Stimulated activated CD4-positive, alpha-beta T cell treated with anti-CD3 and anti-CD28 coated beads, TNF-alpha, amount 100 ng/mL, for 4 hours (primary cell): ENCODE measurements around the gene UBE2L3.
"Not testable (repeated sequence)": the region's sequence is repeated elsewhere in the genome, so short reads cannot be mapped to it uniquely, and the experiment has no call there.

Source experiments
- DNase-seq, 3 experiments: peaks; one replicate each; pipeline ENCODE4 v3.0.0-alpha.2; 2020; ENCODE audit warnings: low read depth in 3 of 3

Gene UBE2L3

DNA sequence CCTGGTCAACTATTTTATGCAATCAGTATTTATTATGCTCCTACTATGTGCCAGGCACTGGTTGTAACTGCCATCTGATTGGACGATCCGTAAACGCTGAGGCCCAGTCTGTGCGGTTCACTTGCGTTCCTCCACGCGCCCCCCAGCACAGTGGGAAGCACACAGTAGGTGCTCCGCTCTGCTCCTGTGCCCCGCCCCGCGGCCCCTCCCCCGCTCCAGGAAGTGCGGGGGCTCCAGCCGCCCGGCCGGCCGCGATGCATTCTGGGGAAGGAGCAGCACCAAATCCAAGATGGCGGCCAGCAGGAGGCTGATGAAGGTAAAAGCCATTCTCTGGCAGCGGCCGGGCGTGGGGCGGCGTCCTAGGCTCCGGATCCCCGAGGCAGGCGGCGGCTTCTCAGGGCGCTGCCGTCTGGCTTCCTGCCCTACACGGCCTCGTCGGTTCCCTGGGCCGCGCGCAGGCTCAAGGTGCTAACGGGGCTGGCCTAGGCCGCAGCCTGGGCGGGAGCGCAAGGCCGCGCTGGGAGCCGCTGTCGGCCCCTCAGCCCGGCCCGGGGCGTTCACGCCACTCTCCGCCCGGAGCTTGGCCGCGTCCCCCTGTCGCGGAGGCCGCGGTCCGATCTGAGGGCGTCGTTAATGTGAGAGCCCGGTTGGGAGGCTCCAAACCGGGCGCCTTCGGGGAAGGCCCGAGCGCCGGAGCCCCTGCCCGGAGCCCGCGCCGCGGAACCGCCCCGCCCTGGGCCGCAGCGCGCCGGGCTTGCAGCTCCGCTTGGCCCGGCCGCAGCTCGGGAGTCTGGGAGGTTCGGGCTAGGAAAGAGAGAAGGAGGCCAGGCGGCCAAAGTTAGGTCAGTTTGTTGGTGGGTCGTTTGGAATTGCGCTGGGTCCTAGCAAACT lies at the start of gene UBE2L3:
TSS of gene UBE2L3 (plus strand) at position 259 of the 891 bp plus-strand sequence. CDS start at position 290, 31 bp downstream.
- DNase-seq = peak; percentile 66 to 75 (median 68)

DNA sequence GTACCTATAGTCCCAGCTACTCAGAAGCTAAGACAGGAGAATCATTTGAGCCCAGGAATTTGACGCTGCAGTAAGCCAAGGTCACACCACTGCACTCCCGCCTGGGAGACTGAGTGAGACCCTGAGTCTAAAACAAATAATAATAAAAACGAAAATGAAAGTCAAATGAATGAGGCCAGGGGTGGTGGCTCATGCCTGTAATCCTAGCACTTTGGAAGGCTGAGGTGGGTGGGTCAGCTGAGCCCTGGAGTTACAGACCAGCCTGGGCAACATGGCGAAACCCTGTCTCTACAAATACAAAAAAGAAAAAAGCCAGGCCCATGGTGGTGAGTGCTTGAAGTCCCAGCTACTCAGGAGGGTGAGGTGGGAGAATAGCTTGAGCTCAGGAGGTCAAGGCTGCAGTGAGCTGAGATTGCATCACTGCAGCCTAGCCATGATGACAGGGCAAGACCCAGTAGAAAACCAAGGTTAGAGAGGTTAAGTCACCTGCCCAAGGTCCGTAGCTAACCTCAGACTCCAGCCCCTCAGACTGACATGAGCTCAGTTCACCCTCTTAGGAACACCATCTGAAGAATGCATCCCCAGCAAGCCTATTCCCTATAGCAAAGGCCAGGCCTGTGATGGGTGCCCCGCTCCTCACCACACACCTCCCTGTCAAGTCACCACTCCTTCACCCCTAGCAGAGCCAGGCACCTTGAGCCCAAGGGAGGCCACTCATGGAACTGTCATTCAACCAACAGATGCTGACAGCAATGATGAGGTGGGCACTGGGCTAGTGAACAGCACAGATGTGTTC lies 40.6 kb upstream of the UBE2L3 start:
- not testable (repeated sequence) for DNase-seq

DNA sequence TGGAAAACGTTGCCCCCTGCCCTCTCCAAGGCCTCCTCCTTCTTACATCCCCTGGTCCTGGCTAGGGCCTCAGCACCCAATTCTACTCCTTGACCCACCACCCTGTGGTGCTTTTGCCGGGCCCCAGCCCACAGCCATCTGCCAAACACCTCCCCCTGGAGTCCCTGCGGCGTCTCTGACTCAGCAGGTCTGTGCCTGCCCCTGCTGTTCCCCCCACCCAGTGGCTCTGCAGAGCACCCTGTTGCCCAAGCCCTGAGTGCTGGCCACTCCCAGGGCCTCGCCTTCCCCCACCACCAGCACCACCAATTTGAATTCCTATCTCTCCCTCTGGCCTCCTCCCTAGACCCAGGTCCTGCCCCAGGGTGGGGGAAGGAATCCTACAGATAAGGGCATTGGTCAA lies 36.0 kb upstream of the UBE2L3 start:
- DNase-seq = not testable (repeated sequence)

DNA sequence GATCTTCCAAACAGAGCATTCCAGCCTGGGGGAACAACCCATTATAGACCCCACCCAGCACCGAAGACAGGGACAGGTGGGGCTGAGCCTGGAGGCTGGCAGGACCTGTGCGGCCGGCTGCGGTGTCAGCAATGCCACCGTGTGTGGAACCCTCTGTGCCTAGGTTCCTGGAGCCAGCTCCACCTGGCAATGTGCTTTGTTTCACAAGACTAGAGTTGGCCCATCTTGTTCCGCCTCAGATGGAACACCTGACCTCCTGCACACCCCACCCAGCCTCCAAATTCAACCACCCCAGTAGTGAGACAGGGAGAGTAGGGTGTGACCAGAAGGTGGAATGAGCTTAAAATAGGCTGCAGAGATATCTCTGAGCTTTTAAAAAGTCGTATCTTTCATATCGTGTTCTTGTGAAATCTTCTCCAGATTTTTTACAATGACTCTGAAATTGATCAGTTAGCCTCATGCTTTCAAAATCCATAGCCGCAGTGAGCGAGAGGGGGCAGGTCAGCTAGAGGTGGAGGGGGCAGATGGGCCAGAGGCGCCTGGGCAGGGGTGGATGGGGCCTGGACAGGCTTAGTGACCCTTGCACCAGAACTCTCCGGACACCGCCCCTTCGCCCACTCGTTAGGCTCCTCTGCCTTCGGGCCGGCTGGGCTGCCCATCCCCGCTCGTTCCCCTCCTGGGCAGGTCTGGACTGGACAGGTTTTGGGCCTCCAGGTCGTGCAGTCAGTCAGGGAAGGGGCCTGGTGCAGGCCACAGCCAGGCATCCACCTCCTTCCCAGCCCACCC lies 34.5 kb upstream of the UBE2L3 start:
- DNase-seq = not testable (repeated sequence)

DNA sequence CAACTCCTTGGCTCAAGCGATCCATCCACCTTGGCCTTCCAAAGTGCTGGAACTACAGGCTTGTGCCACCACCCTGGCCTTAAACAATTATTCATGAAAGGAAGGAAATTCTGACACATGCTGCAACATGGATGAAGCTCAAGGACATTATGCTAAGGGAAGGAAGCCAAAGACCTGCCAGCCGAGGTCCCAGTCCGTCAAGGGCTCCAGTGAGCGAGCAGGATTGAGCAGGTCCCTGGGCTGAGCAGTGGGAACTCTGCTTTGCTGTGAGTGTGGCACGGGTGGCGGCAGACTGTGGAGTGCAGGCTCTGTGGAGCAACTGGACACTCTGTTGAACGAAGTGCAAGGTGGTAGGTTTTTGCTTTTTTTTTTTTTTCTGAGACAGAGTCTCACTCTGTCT lies 27.7 kb upstream of the UBE2L3 start:
- DNase-seq = not testable (repeated sequence)

DNA sequence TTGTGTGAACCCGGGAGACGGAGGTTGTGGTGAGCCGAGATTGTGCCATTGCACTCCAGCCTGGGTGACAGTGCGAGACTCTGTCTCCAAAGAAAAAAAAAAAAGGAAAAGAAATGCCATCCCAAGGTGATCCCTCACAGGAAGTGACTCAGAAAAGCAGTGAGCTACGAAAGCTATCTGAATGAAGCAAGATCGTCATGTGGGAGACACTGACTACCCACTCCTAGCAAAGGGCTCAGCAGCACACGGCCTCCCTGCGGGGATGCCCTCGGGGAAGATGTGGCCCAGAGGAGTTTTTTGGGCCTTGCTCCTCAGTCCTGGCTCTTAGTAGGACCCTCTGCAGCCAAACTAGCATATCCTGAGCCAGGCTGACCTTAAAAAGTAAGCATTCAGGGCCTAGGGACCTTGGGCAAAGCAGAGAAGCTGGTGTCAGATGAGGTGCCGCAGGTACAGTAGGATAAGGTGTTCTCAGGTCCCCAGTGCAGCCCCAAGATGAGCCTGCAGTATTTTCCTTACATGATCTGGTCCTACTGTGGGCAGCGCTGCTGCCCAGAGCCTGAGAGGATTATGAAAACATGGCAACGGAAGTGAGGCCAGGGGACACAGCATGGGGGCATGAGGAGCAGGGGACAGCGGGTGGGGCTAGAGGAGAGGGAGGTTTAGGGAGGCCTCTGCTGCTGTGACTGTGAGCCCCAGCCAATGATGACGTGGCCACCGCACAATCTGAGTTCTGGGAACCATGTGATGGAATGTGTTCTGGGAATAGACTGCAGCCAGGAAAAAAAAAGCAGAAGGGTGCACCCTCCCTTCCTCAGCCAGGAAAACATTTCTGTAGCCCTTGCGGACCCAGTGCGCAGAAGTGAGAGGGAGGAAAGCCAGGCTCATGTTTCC lies 22.8 kb upstream of the UBE2L3 start:
- DNase-seq = not testable (repeated sequence)

DNA sequence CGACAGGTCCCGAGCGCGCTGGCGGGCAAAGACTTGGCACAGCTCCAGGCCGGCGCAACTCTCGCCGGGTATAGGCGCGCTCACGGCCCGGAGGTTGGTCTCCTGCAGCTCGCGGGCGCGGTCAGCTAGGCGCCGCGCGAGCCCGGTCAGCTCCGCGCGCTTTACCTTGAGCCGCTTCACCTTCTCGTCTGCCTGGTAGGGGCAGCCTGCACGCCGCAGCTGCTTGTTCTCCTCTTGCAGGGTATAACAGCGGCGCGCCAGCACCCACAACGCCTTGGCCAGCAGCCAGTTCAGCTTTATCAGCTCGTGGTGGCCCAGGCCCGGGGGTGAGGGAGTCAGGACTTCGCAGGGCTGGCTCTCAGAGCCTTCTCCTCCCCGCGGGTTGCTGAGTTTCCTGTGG lies 18.0 kb upstream of the UBE2L3 start:
- DNase-seq = not testable (repeated sequence)

DNA sequence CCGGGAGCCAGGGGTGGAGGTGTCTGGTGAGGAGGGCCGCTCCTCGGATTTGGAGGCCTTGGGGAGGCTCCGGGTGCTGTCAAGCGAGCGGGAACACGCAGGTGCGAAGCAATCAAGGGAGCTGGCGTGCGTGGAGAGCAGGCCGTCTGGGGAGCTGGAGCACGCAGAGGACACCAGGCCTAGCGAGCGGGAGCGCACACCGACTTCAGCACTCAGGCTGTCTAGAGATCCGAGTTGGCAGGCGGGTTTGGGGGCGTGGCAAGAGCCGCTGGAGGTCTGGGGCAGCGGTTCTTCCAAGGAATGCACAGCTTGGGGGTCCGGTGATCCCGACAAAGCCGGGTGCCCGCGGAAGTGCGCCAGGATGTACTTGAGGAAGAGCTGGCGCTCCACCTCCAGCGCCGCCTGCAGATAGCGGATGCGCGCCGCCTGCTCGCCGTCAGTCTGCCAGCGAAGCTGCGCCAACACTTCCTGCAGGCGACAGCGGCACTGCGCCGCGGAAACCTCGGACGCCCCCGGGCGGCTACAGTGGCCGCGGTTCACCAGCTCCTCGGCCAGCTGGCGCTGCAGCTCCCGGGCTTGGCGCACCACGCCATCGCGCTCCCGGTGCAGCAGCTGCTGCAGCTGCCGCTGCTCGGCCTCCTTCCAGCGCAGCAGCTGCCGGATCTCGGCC lies 17.4 kb upstream of the UBE2L3 start:
- not testable (repeated sequence) for DNase-seq

DNA sequence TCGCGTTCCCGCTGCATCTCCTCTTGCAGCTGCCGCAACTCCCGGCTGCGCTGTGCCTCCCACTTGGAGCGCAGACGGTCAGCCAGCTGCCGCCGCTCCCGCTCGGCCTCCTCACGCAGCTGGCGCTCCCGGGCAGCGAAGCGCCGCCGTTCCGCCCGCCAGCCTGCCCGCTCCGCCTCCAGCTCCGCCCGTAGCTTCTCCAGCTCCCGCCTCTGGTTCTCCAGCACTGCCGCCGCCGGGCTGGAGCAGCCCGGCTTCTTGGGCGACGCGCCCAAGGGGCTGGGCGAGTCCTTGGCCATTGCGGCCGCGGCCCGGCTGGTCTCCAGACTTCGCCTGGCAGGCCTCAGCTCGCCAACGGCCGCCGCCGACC lies 16.9 kb upstream of the UBE2L3 start:
- DNase-seq = not testable (repeated sequence)

DNA sequence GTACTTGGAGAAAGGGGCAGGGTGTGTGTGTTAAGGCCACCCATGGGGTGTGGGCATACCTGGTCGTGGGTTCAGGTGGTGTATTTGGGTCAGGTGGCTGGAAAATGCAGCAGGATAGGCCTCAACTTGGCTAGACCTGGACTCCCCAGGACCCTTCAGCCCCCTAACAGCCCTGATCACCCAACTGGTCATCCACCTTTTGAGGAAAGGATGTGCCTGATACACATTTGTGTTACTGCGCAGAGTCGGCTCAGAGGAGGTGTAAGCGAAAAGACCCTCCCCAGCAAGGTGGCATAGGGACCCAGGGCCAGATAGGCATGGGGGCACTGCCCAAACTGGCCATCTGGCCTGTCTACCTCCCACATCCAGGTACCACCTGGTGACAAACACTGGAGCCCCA lies 16.2 kb upstream of the UBE2L3 start, which contains the start of gene RIMBP3C:
TSS of gene RIMBP3C (minus strand) at position 101 of the 400 bp plus-strand sequence. CDS start 485 bp downstream, outside the sequence.
- not testable (repeated sequence) for DNase-seq

DNA sequence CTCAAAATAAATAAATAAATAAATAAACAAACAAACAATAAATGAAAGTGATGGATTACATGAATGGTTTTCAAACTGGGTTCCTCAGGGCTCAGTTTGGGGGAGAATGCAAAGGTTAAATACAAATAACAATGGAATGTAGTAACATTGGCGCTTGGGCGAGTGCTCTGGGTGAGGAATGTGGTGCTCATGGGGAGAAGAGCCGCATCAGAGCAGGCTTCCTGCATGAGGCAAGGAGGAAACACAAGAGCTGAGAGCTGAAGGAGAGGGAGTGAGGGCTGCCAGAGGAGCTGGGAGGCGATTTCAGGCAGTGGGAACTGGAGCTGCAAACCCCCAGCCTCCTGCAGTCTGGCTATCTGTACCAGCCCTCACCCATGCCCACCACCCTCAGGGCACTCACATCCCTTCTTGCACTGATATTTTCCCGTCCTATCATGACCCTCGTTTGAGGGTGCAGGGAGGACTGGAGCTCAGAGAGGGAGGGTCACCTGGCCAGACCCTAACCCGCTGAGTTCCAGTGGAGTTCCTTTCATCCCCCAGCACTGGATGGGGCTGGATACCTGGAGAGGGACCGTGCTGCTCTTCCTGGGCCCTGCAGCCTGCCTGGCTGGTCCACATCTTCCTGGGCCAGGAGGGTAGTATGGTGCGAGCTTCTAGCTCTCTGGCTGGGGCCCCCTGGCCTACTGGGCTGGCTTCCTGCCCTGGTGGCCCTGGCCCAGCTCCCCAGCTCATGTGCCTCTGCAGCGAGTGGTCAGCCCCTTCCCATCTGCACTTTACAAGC lies 8.0 kb upstream of the UBE2L3 start:
- not testable (repeated sequence) for DNase-seq

DNA sequence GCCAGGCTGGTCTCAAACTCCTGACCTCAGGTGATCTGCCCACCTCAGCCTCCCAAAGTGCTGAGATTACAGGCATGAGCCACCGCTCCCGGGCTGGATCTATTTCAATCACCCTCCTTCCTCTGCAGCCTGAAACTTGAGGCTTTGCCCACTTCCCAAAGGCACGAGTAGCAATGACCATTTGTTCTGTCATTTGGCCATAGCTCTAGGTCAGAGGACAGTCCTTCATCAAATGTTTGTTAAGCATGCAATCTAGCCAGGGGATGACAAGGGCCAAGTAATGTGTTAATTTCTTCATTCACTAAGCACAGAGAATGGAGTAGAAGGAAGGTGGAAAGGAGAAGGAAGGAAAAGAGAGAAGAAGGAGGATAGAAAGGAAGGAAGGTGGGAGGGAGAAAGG lies 6.9 kb upstream of the UBE2L3 start:
- DNase-seq = not testable (repeated sequence)

DNA sequence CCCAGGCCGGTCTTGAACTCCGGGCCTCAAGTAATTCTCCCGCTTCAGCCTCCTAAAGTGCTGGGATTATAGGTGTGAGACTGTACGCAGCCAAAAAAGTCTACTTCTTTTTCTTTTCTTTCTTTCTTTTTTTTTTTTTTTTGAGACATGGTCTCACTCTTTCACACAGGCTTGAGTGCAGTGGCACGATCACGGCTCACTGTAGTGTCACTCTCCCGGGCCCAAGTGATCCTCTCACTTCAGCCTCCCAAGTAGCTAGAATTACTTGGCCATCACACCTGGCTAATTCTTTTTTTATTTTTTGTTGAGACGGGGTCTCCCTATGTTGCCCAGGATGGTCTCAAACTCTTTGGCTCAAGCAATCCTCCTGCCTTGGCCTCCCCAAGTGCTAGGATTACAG lies 3.6 kb upstream of the UBE2L3 start:
- DNase-seq = no peak

DNA sequence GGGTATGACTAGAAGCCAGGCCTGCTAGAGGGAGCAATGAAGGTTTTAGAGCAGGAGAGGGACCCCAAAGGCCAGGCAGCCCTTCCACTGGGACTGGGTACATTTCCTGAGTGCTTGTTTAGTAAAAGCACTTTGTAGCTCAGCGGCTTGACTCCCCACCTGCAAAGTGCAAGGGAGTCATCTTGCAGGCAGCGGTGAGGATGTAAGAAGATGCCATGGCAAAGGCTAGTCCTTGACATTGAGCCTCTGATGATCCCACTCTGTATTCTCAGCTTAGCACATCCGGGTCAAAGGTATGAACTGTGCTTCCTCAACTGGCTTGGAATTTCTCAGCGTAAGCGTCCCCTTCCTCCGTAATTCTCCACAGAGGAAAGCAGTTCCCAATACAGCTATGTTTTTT lies 3.1 kb upstream of the UBE2L3 start:
- no peak for DNase-seq

DNA sequence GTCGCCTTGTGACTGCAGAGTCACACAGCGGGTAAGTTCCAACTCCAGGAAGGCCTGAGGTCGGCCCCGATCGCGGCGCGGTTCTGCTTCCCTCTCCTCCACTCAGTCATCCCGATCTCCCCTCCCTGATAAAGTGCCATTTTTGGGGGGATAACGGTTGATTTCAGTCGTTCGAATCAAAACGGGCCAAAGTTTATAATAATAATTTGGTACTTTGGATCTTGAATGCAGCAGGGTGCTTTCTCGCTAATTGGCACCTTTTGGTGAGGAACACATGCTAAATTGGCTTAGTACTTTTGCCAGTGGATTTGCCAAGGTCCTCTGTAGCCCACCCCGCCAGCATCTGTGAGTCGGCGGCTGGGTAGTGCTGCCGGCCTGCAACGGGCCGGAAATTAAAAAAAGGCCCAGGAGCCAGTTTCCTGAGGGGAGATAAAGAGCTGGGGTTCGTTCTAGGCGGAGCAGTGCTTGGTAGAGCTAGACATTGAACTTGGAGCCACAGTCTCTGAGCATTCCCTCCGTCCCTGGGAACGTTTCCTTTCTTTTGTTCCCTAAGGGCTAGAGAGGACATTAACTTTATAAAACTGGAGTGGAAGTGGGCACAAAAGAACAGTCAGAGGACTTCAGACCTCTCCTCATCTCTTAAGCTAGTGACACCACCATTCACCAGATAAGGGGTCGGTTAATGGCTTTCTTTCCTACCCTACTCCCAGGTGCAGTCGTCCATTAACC lies 997 bp downstream of the UBE2L3 start:
- DNase-seq = no peak

DNA sequence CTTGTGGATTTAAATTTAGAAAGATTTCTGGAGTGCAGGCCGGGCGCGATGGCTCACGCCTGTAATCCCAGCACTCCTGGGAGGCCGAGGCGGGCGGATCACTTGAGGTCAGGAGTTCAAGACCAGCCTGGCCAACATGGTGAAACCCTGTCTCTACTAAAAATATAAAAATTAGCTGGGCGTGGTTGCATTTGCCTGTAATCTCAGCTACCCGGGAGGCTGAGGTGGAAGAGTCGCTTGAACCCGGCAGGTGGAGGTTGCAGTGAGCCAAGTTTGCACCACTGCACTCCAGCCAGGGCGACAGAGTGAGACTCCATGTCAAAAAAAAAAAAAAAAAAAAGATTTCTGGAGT lies 1.5 kb downstream of the UBE2L3 start:
- not testable (repeated sequence) for DNase-seq

DNA sequence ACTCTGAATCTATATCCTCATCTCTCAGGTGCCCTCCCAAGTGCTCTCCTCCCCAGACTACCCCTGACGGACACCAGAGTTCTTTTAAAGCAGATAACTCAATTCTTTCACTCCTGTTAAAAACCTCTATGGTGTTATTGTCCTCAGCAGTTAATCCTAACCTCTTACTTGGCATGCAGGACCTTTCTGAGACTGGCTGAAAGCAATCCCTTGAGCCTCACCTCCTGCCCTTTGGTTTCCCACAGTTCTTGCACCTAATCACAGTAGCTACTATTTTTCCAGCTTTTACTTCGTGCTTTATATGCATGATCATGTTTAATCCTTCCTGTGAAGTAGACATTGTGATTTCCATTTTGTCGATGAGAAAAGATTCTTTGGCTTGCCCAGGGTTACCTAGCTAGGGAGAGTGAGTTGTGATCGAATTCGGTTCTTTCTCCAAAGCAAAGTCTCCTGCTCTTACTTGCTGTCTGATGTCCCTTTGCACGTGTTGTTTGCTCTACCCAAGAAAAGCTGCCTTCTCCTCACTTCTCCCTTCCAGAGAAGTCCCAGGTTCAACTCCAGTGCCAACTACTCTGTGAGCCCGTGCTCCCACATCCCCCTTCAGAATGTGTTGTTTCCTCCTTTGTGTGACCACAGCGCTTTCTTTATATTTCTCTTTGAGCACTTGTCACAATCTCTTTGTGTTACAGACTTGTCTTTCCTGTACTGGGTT lies 2.1 kb downstream of the UBE2L3 start:
- no peak for DNase-seq

DNA sequence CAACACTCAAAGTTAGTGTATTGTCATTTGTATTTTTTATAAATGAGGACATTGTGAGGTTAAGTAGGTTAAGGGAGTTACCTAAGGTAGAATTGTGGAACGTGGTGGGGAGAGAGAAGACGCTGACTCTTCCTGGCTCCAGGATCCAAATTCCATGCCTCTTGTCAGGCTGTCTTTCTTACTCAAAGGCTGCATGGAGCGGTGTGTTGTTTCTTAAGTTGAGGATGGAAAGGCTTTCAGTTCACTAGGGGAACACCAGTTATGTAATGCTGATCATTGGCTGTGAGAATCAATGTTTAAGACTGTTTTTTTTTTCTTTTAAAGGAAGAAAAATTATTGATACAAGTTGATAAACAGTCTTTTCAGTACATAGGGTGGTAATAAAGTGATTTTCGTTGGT lies 2.9 kb downstream of the UBE2L3 start:
- no peak for DNase-seq
